Neuronal stem cell (in vitro differentiated cells): ENCODE measurements around the gene CENPP.

Experiments used
- DNase-seq: peaks from one replicate; pipeline ENCODE4 v3.0.0-alpha.2; 2013; ENCODE audit warnings: low spot score
- H2AFZ ChIP-seq: one replicate; pipeline ENCODE4 v1.6.1; 2013; ENCODE audit warnings: mild to moderate bottlenecking, low read length, inconsistent platforms
- H2AK5ac ChIP-seq: 2 replicates; pipeline ENCODE4 v1.6.1; 2013; ENCODE audit warnings: low read depth, mild to moderate bottlenecking, inconsistent platforms, low read length, moderate library complexity, mixed read lengths
- H2BK120ac ChIP-seq: 2 replicates; pipeline ENCODE4 v1.6.1; 2013; ENCODE audit warnings: low read depth, mild to moderate bottlenecking, inconsistent platforms, low read length, moderate library complexity, mixed read lengths
- H2BK12ac ChIP-seq: one replicate; pipeline ENCODE4 v1.6.1; 2013; ENCODE audit warnings: low read length, inconsistent platforms
- H2BK15ac ChIP-seq: 2 replicates; pipeline ENCODE4 v1.6.1; 2013; ENCODE audit warnings: mild to moderate bottlenecking, low read length, inconsistent platforms, mixed read lengths
- H2BK5ac ChIP-seq: one replicate; pipeline ENCODE4 v1.6.1; 2013; ENCODE audit warnings: inconsistent platforms, mild to moderate bottlenecking, low read length, moderate library complexity
- H3K14ac ChIP-seq: one replicate; pipeline ENCODE4 v1.6.1; 2013; ENCODE audit warnings: low read length, inconsistent platforms
- H3K18ac ChIP-seq: 2 replicates; pipeline ENCODE4 v1.6.1; 2013; ENCODE audit warnings: low read length, inconsistent platforms
- H3K23ac ChIP-seq: 2 replicates; pipeline ENCODE4 v1.6.1; 2013; ENCODE audit warnings: low read depth, mild to moderate bottlenecking, mixed read lengths, low read length, inconsistent platforms; ENCODE audit not compliant: poor library complexity
- H3K27ac ChIP-seq: replicated peaks from 3 replicates; pipeline ENCODE4 v1.5.1; 2013; ENCODE audit warnings: low read length, inconsistent platforms
- H3K27me3 ChIP-seq, 3 experiments: 2 replicates each; pipeline ENCODE4 v1.6.1; 2013; ENCODE audit warnings: low read length in 3 of 3, mild to moderate bottlenecking in 2 of 3, inconsistent platforms in 1 of 3, low read depth in 1 of 3, mixed read lengths in 1 of 3, moderate library complexity in 1 of 3; ENCODE audit not compliant: control insufficient read depth in 3 of 3, insufficient read depth in 3 of 3
- H3K36me3 ChIP-seq, 2 donors: replicated peaks in 1 of 2; 2 replicates each; pipeline ENCODE4 v1.6.1; 2013; ENCODE audit warnings: low read length in 2 of 2; ENCODE audit not compliant: control insufficient read depth in 2 of 2, insufficient read depth in 2 of 2
- H3K4ac ChIP-seq: 2 replicates; pipeline ENCODE4 v1.6.1; 2013; ENCODE audit warnings: inconsistent platforms, mild to moderate bottlenecking, low read length, moderate library complexity
- H3K4me1 ChIP-seq, 2 donors: 1 replicate in 1 of 2; 2 replicates in 1 of 2; pipeline ENCODE4 v1.6.1; 2013; ENCODE audit warnings: low read length in 2 of 2, low read depth in 1 of 2; ENCODE audit not compliant: control insufficient read depth in 2 of 2, insufficient read depth in 1 of 2
- H3K4me2 ChIP-seq: one replicate; pipeline ENCODE4 v1.6.1; 2013; ENCODE audit warnings: mild to moderate bottlenecking, low read length, inconsistent platforms; ENCODE audit not compliant: insufficient read depth, poor library complexity, severe bottlenecking
- H3K4me3 ChIP-seq, 2 donors: 2 replicates each; pipeline ENCODE4 v1.5.1; 2013; ENCODE audit warnings: low read length in 2 of 2, mild to moderate bottlenecking in 2 of 2, inconsistent platforms in 1 of 2, moderate library complexity in 1 of 2
- H3K79me1 ChIP-seq: one replicate; pipeline ENCODE4 v1.6.1; 2013; ENCODE audit warnings: low read depth, mild to moderate bottlenecking, inconsistent platforms, low read length, moderate library complexity
- H3K9ac ChIP-seq: one replicate; pipeline ENCODE4 v1.6.1; 2013; ENCODE audit warnings: mild to moderate bottlenecking, low read depth, low read length, inconsistent platforms; ENCODE audit not compliant: poor library complexity
- H3K9me3 ChIP-seq, 2 donors: replicated peaks in 1 of 2; 2 replicates each; pipeline versions ENCODE3 to v1.6.1; 2013; ENCODE audit warnings: low read length in 2 of 2, mild to moderate bottlenecking in 2 of 2, inconsistent platforms in 1 of 2, low read depth in 1 of 2, mixed read lengths in 1 of 2, moderate library complexity in 1 of 2; ENCODE audit not compliant: control insufficient read depth in 2 of 2, insufficient read depth in 1 of 2
- H4K8ac ChIP-seq: one replicate; pipeline ENCODE4 v1.6.1; 2013; ENCODE audit warnings: low read depth, mild to moderate bottlenecking, inconsistent platforms, low read length, moderate library complexity
- H4K91ac ChIP-seq: one replicate; pipeline ENCODE4 v1.6.1; 2013; ENCODE audit warnings: low read length, low read depth, mild to moderate bottlenecking, inconsistent platforms; ENCODE audit not compliant: poor library complexity
- WGBS, 2 donors: extraction: QIAGEN DNeasy Blood & Tissue Kit; methylation state at CpG; one replicate each; pipeline ENCODE4 v1.1.7; 2013; ENCODE audit warnings: missing lambda C conversion rate in 2 of 2, mixed read lengths in 1 of 2; ENCODE audit not compliant: insufficient read length in 2 of 2, insufficient replicate concordance in 1 of 2; ENCODE audit errors: extremely low coverage in 2 of 2; 5-methylcytosine and 5-hydroxymethylcytosine counted together

Gene CENPP

GRCh38 chr9:92402826-92403745 lies 77.3 kb downstream of the CENPP start:
- H2BK120ac ChIP-seq: no peak overlapping the region
- DNase-seq: no peak
- H3K4me2 ChIP-seq: no peak overlapping the region
- no peak overlapping the region for H3K27ac ChIP-seq
- no peak overlapping the region for H4K91ac ChIP-seq
- H3K23ac ChIP-seq: no peak overlapping the region
- H2BK15ac ChIP-seq: no peak overlapping the region
- H4K8ac ChIP-seq: no peak overlapping the region
- no peak overlapping the region for H2BK5ac ChIP-seq
- no peaks in the 10 kb centered on the region for H3K79me1 ChIP-seq
- H2BK12ac ChIP-seq: no peak overlapping the region
- H3K4ac ChIP-seq: no peak overlapping the region
- no peaks in the 10 kb centered on the region for H3K36me3 ChIP-seq
- H3K9ac ChIP-seq: no peak overlapping the region
- H2AK5ac ChIP-seq: no peak overlapping the region
- WGBS, 2 donors: no CpG with 5 or more reads among the region's 5 CpGs
- no peak overlapping the region for H3K4me3 ChIP-seq
- H2AFZ ChIP-seq: no peak overlapping the region
- no peaks in the 10 kb centered on the region for H3K9me3 ChIP-seq
- no peak overlapping the region for H3K18ac ChIP-seq
- no peak overlapping the region for H3K14ac ChIP-seq
- peaks cover 0 to 6% of the 10 kb centered on the region in 2 donors for H3K4me1 ChIP-seq
- H3K27me3 ChIP-seq: no peaks in the 10 kb centered on the region

- Histone ChIP-seq H3K14ac (no peak within 1 kb of the TSS), H3K4me1 (peaks cover 0 to 6% of the 10 kb centered on the region in 2 donors), H4K8ac (no peak within 1 kb of the TSS), H2BK12ac (no peak within 1 kb of the TSS), H3K18ac (no peak within 1 kb of the TSS), H3K4ac (no peak within 1 kb of the TSS), H3K9me3 (no peaks in the 10 kb centered on the region), H3K79me1 (no peaks in the 10 kb centered on the region), H2AK5ac (no peak within 1 kb of the TSS), H2BK15ac (no peak within 1 kb of the TSS), H3K23ac (no peak within 1 kb of the TSS), H2AFZ (peak within 1 kb of the TSS; percentile 21), H3K4me2 (no peak within 1 kb of the TSS), H2BK5ac (no peak within 1 kb of the TSS), H3K9ac (no peak within 1 kb of the TSS), H3K36me3 (no peaks in the 10 kb centered on the region), H3K4me3 (no peak within 1 kb of the TSS), H3K27ac (no peak within 1 kb of the TSS), H4K91ac (no peak within 1 kb of the TSS), H3K27me3 (no peaks in the 10 kb centered on the region), H2BK120ac (no peak within 1 kb of the TSS)
- no CpG with 5 or more reads among the region's 5 CpGs for WGBS, 2 donors
- DNase-seq: no peak
Measured at GRCh38 chr9:92404042-92404836, 78.5 kb downstream of the CENPP start, which contains the start of gene OGN. OGN (minus strand) TSS chr9:92404578; CDS start chr9:92403407, 1,171 bp downstream.

- no peak overlapping the region for H2AK5ac ChIP-seq
- no peak overlapping the region for H3K23ac ChIP-seq
- H4K8ac ChIP-seq: no peak overlapping the region
- H2BK120ac ChIP-seq: no peak overlapping the region
- H2BK15ac ChIP-seq: no peak overlapping the region
- no peak for DNase-seq
- no peak overlapping the region for H3K14ac ChIP-seq
- peaks cover 0 to 6% of the 10 kb centered on the region in 2 donors for H3K4me1 ChIP-seq
- H3K9ac ChIP-seq: no peak overlapping the region
- no peaks in the 10 kb centered on the region for H3K36me3 ChIP-seq
- no peak overlapping the region for H3K4me3 ChIP-seq
- no peaks in the 10 kb centered on the region for H3K9me3 ChIP-seq
- H4K91ac ChIP-seq: no peak overlapping the region
- H3K4me2 ChIP-seq: no peak overlapping the region
- no peak overlapping the region for H3K18ac ChIP-seq
- no peak overlapping the region for H2AFZ ChIP-seq
- no peak overlapping the region for H3K27ac ChIP-seq
- no peak overlapping the region for H2BK5ac ChIP-seq
- no CpG with 5 or more reads among the region's 4 CpGs for WGBS, 2 donors
- H3K79me1 ChIP-seq: no peaks in the 10 kb centered on the region
- no peaks in the 10 kb centered on the region for H3K27me3 ChIP-seq
- no peak overlapping the region for H2BK12ac ChIP-seq
- no peak overlapping the region for H3K4ac ChIP-seq
Measured at GRCh38 chr9:92405818-92406217, 80.1 kb downstream of the CENPP start.

- Histone ChIP-seq H3K27ac (no peak overlapping the region), H3K18ac (no peak overlapping the region), H4K8ac (no peak overlapping the region), H3K9me3 (no peaks in the 10 kb centered on the region), H3K36me3 (no peaks in the 10 kb centered on the region), H3K4ac (no peak overlapping the region), H3K14ac (no peak overlapping the region), H3K4me1 (peaks cover 0 to 6% of the 10 kb centered on the region in 2 donors), H3K4me3 (no peak overlapping the region), H3K79me1 (no peaks in the 10 kb centered on the region), H2BK15ac (no peak overlapping the region), H4K91ac (no peak overlapping the region), H2BK12ac (no peak overlapping the region), H3K4me2 (no peak overlapping the region), H2BK120ac (no peak overlapping the region), H3K9ac (no peak overlapping the region), H2AK5ac (no peak overlapping the region), H2AFZ (peak overlapping the region; percentile 11), H3K23ac (no peak overlapping the region), H2BK5ac (no peak overlapping the region), H3K27me3 (no peaks in the 10 kb centered on the region)
- no peak for DNase-seq
- no CpG with 5 or more reads among the region's 3 CpGs for WGBS, 2 donors
Measured at GRCh38 chr9:92406477-92406876, 80.7 kb downstream of the CENPP start.
